ENCODE results near the gene BCL11A. TPM values are rescaled to one million over a fixed set of nuclear protein-coding genes. Genes with fewer than 3 reads are reported as not detected.

The BCL11A gene
- total RNA-seq, 2 experiments from 2014 or later = 0.57 to 0.98 TPM

- Mint-ChIP-seq H3K36me3 (ENCODE audit: low read depth) (no peaks in the 10 kb centered on the region), H3K27me3 (peaks cover 7% of the 10 kb centered on the region), H3K4me1 (peaks cover 8% of the 10 kb centered on the region), H3K9me3 (ENCODE audit: low read depth) (no peaks in the 10 kb centered on the region), H3K4me3 (no peak overlapping the region), H3K27ac (no peak overlapping the region)
- DNase-seq (no peak), ATAC-seq (no peak)
- CTCF ChIA-PET = interaction anchor here (0.6 kb wide), 1 partner anchor 175 kb away, joined by 3 read pairs; no protein-coding TSS in a partner anchor
- POLR2A ChIA-PET = no interaction called here
- intact Hi-C loops (cut with DNase I, micrococcal nuclease) = no loop called here
Measured at GRCh38 chr2:60408207-60408606, 145.2 kb downstream of the BCL11A start.

- H3K27me3 Mint-ChIP-seq = peaks cover 7% of the 10 kb centered on the region
Measured at GRCh38 chr2:60407398-60407797, 146.1 kb downstream of the BCL11A start.

GRCh38 chr2:60406192-60406591 is 147.3 kb downstream of the BCL11A start:
- no peak for DNase-seq
- Mint-ChIP-seq H3K36me3 (ENCODE audit: low read depth) (no peaks in the 10 kb centered on the region), H3K27me3 (peaks cover 6% of the 10 kb centered on the region), H3K4me3 (no peak overlapping the region), H3K4me1 (peaks cover 2% of the 10 kb centered on the region), H3K27ac (no peak overlapping the region), H3K9me3 (ENCODE audit: low read depth) (no peaks in the 10 kb centered on the region)
- no peak for ATAC-seq
- ChIA-PET POLR2A (no interaction called here), CTCF (interaction anchor here (1.4 kb wide), 1 partner anchor 164 kb away, joined by 4 read pairs; no protein-coding TSS in a partner anchor)
- intact Hi-C loops (cut with DNase I, micrococcal nuclease) = no loop called here

More at GRCh38 chr2:60407398-60407797, 146.1 kb downstream of the BCL11A start:
- Mint-ChIP-seq H3K4me1 (peaks cover 8% of the 10 kb centered on the region), H3K9me3 (ENCODE audit: low read depth) (no peaks in the 10 kb centered on the region), H3K36me3 (ENCODE audit: low read depth) (no peaks in the 10 kb centered on the region), H3K27ac (no peak overlapping the region), H3K4me3 (no peak overlapping the region)
- POLR2A ChIA-PET = no interaction called here
- CTCF ChIA-PET = interaction anchor here (0.6 kb wide), 1 partner anchor 175 kb away, joined by 3 read pairs; no protein-coding TSS in a partner anchor
- ATAC-seq (no peak), DNase-seq (no peak)
- intact Hi-C loops (cut with DNase I, micrococcal nuclease) = no loop called here

GRCh38 chr2:60405271-60405919 is 148.1 kb downstream of the BCL11A start:
- CTCF ChIA-PET = interaction anchor here (1.4 kb wide), 1 partner anchor 165 kb away, joined by 4 read pairs; no protein-coding TSS in a partner anchor
- POLR2A ChIA-PET = no interaction called here
- no peak overlapping the region for H3K4me3 Mint-ChIP-seq
- H3K27ac Mint-ChIP-seq = no peak overlapping the region
- ATAC-seq (no peak), DNase-seq (no peak)
- no peaks in the 10 kb centered on the region for H3K9me3 Mint-ChIP-seq (ENCODE audit: low read depth)
- H3K36me3 Mint-ChIP-seq (ENCODE audit: low read depth) = no peaks in the 10 kb centered on the region
- H3K27me3 Mint-ChIP-seq = peaks cover 6% of the 10 kb centered on the region
- intact Hi-C loops (cut with DNase I, micrococcal nuclease) = no loop called here
- H3K4me1 Mint-ChIP-seq = peaks cover 2% of the 10 kb centered on the region

Other genes starting within 250 kb of the BCL11A start
- gene PAPOLG, start 202.6 kb upstream of the BCL11A start, total RNA-seq = 10 to 100 TPM; 13.8 to 14.2 TPM

Data from activated CD4-positive, alpha-beta T cell treated with anti-CD3 and anti-CD28 coated beads for 36 hours (primary cell).